ENCODE measurements around the gene METTL25B.

The METTL25B gene

DNA sequence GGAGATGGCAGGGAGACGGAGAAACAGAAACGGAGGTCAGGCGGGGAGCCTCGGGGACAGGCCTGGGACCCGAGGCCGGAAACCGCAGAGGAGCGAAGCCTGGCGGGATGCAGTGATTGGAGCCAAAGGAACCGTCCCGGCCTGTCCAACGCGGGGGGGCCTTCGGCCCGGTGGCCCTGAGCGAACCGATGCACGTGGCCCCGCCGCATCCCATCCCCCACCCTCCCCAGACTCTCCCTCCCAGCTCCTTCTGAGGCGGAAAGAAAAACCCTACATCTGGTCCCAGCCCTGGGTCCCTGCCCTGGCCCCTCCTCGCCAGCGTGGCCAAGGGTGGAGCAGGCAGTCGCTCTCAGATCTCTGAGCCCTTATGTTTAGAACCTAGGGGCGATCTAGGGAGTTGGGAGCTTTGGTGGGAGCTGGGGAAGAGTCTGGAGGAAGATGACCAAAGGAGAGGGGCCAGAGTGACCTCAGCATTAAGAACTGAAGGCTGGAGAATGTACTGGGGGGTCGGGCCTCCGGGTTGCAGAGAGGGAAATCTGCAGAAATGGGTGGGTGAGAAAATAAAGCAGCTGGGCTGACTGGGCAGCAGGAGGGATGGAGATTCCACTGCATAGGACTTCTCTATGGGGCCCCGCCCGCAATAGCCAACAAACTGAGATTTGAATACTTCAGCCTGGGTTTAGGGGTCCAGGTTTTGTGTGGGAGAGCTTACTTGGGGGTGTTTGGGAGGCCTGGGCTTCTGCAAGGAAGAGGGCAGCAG lies 21.4 kb upstream of the METTL25B start:
- peak; percentile 59 for DNase-seq (ENCODE audit: low read depth)
- TF ChIP-seq, protein P1, sequence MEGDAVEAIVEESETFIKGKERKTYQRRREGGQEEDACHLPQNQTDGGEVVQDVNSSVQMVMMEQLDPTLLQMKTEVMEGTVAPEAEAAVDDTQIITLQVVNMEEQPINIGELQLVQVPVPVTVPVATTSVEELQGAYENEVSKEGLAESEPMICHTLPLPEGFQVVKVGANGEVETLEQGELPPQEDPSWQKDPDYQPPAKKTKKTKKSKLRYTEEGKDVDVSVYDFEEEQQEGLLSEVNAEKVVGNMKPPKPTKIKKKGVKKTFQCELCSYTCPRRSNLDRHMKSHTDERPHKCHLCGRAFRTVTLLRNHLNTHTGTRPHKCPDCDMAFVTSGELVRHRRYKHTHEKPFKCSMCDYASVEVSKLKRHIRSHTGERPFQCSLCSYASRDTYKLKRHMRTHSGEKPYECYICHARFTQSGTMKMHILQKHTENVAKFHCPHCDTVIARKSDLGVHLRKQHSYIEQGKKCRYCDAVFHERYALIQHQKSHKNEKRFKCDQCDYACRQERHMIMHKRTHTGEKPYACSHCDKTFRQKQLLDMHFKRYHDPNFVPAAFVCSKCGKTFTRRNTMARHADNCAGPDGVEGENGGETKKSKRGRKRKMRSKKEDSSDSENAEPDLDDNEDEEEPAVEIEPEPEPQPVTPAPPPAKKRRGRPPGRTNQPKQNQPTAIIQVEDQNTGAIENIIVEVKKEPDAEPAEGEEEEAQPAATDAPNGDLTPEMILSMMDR (conservative IDR thresholded peaks at IDR 0.05; ENCODE audit: low read depth, low read length) = no peak
- peak overlapping the region; percentile 49 for H3K4me3 ChIP-seq (ENCODE audit: low read depth, low read length)

DNA sequence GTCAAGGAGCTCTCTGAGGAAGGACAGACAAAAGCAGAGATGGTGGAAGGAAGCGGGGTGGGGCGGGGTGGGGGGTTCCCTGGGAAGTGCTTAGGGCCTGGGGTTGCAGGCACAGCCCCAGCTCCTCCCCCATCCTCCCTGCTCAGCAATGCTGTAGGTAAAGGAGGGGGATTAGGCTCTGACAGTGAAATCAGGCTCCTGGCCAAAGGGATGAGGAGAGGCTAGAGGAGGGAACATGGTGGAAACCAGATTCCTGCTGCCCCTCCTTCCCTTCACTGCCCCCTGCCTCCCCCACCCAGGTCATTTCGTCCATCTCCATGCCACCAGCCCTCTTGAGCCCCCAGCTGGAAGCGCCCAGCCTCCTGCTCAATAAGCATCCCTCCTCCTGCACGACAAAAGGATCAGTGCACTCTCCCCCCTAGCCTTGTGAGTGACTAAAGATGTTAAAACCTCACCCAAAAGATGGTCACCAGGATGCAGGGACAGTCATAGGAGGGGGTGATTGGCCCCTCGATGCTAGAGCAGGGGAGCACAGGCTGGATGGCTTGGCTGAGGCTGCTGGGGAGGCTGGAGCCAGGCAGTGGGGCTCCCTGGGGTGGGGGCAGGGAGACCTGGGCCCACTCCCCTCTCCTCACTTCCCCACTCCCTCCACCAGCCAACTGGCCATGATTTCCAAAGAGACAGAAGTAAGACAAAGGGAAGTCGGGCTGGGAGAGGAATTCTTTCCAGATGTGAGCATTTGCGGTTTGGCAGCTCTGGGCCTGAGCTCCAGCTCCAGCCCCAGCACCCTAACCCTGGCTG lies 20.7 kb upstream of the METTL25B start:
- H3K4me3 ChIP-seq (ENCODE audit: low read depth, low read length) = no peak overlapping the region
- peak; percentile 50 for DNase-seq (ENCODE audit: low read depth)
- TF ChIP-seq, protein P1 (conservative IDR thresholded peaks at IDR 0.05; ENCODE audit: low read depth, low read length) = no peak

DNA sequence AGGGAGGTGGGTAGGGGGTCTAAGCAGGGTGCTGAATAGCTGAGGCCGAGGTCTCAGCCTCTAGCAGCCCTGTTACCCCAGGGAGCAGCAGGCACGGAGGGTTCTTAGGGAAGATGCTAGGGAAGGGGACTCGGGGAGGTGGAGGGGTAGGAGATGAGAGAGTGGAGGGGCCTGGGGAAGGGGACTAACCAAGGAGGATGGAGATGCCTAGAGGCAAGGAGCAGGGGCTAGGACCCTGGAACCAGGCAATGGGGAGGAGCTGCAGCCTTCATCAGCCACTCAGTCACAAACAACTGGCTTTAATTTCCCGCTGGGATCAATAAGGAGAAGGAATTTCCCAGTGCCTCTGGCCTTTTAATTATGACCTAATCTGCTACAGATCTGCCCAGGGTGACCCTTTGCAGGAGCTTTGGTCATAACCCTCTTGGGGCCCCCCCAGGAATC lies 20.0 kb upstream of the METTL25B start:
- no peak overlapping the region for H3K4me3 ChIP-seq (ENCODE audit: low read depth, low read length)
- TF ChIP-seq, protein P1 (conservative IDR thresholded peaks at IDR 0.05; ENCODE audit: low read depth, low read length) = no peak
- no peak for DNase-seq (ENCODE audit: low read depth)

DNA sequence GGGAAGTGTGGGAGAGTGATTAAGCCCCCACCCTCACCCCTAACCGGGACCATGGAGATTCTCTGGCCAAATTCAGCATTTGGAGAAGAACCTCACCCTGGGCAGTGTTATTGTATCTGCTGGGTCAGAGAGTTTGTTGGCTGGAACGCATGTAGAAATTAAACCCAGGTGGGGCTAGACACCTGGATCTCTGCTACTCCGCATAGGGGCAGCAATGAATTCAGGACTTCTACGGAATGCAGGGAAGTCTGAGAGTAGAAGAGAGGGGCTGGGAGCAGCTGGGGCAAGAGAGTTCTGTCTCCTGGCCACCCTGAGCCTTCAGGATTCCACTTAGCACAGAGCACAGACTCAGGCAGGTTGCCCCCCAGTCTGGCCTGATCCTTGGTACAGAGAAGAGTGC lies 19.2 kb upstream of the METTL25B start:
- no peak overlapping the region for H3K4me3 ChIP-seq (ENCODE audit: low read depth, low read length)
- TF ChIP-seq, protein P1 (conservative IDR thresholded peaks at IDR 0.05; ENCODE audit: low read depth, low read length) = no peak
- no peak for DNase-seq (ENCODE audit: low read depth)

DNA sequence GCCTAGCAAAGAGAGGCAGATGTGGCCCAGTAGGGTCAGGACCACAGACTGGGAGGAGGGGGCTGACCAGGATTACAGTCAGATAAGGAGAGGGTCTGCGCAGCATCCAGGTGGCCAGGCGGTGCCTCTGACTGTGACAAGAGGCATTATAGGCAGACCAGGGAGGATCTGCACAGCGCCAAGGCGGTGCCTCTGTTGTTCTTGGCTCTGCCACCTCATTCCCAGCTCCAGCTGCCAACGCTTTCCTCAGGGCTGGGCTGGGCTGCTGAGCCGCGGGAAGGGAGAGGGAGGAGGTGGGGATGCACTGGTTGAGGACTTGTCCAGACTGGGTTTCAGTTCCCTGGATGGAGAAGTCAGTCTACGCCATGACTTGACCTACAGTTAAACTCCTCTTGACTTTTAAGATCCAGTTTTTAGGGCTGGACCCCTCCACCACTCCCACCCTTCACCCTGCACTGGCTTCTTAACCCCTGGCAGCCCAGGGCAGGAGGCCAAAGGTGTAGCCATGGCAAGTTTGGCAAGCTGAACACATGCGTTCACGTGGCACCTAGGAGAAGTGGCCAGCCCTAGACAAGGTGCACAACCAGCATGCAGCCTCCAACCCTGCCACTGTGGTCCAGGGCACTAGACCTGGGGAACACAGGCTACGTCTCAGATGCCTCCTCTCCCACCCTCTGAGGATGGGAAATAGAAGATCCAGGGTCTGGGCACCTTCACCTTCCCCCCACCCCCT lies 18.3 kb upstream of the METTL25B start:
- TF ChIP-seq, protein P1 (conservative IDR thresholded peaks at IDR 0.05; ENCODE audit: low read depth, low read length) = no peak
- peak; percentile 21 for DNase-seq (ENCODE audit: low read depth)
- no peak overlapping the region for H3K4me3 ChIP-seq (ENCODE audit: low read depth, low read length)

DNA sequence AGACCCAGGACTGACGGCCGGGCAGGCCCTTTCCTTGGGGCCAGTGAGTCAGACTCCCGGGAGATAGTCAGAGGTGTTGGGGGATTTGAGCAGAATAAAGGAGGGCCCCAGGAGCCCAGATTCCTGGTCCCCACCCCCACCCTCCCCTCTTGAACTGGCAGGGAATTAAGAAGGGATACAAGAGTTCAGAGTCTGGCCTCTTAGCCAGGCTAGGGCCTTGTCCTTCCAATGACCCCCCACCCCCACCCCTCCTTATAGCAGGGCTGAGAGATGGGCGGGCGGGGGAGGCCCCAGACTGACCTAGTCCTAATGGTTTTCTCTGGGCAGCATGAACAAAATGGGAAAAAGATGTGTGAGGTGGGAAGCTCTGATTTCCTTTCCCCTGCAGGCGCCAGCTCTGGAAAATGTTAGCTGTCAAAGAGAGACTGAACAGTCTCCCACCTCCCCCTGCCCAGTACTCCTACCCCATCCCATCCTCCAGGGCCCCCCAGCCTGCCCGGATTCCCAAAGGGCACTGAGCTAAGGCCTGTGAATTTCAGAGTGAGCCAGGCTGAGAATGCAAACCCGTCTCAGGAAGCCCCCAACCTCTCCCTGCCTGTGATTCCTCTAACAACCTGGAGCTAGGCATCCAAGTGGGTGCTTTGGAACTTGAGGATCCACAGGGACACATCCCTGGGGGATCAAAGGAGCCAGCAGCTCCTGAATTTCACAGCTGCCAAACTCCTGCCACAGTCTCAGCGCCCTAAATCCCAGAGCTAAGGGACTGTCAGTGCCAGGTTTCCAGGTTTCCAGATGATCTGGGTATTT lies 17.1 kb upstream of the METTL25B start:
- TF ChIP-seq, protein P1 (conservative IDR thresholded peaks at IDR 0.05; ENCODE audit: low read depth, low read length) = no peak
- DNase-seq (ENCODE audit: low read depth) = no peak

More for the DNA sequence above, 17.1 kb upstream of the METTL25B start:
- H3K4me3 ChIP-seq (ENCODE audit: low read depth, low read length) = no peak overlapping the region
